Measurements from ENCODE around the gene ZNF354C.

The ZNF354C gene

GRCh38 chr5:179123491-179124272 is 63.5 kb downstream of the ZNF354C start:
- no peak overlapping the region for H3K9ac ChIP-seq (ENCODE audit: insufficient read length)
- H3K9me3 ChIP-seq (ENCODE audit: low read depth, low read length): no peaks in the 10 kb centered on the region
- no peak overlapping the region for H3K4me3 ChIP-seq
- TF ChIP-seq FOXP2 (optimal IDR thresholded peaks at IDR 0.05; ENCODE audit: control extremely low read depth, extremely low read length, insufficient read depth): no peak
- TF ChIP-seq POLR2AphosphoS5 (IDR thresholded peaks at IDR 0.05; ENCODE audit: borderline replicate concordance, low read depth, low read length): no peak
- TF ChIP-seq EZH2 (IDR thresholded peaks at IDR 0.05): no peak
- no peaks in the 10 kb centered on the region for H3K36me3 ChIP-seq (ENCODE audit: insufficient read depth, low read length)
- DNase-seq (ENCODE audit: low read depth, low spot score): no peak
- H3K27ac ChIP-seq: no peak overlapping the region

- Histone ChIP-seq H3K9me3 (ENCODE audit: low read depth, low read length) (no peaks in the 10 kb centered on the region), H3K36me3 (ENCODE audit: insufficient read depth, low read length) (no peaks in the 10 kb centered on the region), H3K4me3 (no peak overlapping the region), H3K27ac (no peak overlapping the region), H3K9ac (ENCODE audit: insufficient read length) (no peak overlapping the region)
- TF ChIP-seq POLR2AphosphoS5 (IDR thresholded peaks at IDR 0.05; ENCODE audit: borderline replicate concordance, low read depth, low read length) (no peak), FOXP2 (optimal IDR thresholded peaks at IDR 0.05; ENCODE audit: control extremely low read depth, extremely low read length, insufficient read depth) (no peak), EZH2 (IDR thresholded peaks at IDR 0.05) (no peak)
- DNase-seq (ENCODE audit: low read depth, low spot score): no peak
These were observed 64.2 kb downstream of the ZNF354C start for GRCh38 chr5:179124273-179124852.

GRCh38 chr5:179124853-179125788 is 64.9 kb downstream of the ZNF354C start:
- no peak overlapping the region for H3K4me3 ChIP-seq
- TF ChIP-seq EZH2 (IDR thresholded peaks at IDR 0.05) (no peak), FOXP2 (optimal IDR thresholded peaks at IDR 0.05; ENCODE audit: control extremely low read depth, extremely low read length, insufficient read depth) (no peak), POLR2AphosphoS5 (IDR thresholded peaks at IDR 0.05; ENCODE audit: borderline replicate concordance, low read depth, low read length) (no peak)

GRCh38 chr5:179125789-179126505 is 65.8 kb downstream of the ZNF354C start:
- H3K9ac ChIP-seq (ENCODE audit: insufficient read length): no peak overlapping the region
- H3K36me3 ChIP-seq (ENCODE audit: insufficient read depth, low read length): no peaks in the 10 kb centered on the region
- no peak overlapping the region for H3K4me3 ChIP-seq
- H3K9me3 ChIP-seq (ENCODE audit: low read depth, low read length): no peaks in the 10 kb centered on the region
- TF ChIP-seq EZH2 (IDR thresholded peaks at IDR 0.05) (no peak), POLR2AphosphoS5 (IDR thresholded peaks at IDR 0.05; ENCODE audit: borderline replicate concordance, low read depth, low read length) (no peak), FOXP2 (optimal IDR thresholded peaks at IDR 0.05; ENCODE audit: control extremely low read depth, extremely low read length, insufficient read depth) (no peak)
- DNase-seq (ENCODE audit: low read depth, low spot score): no peak
- H3K27ac ChIP-seq: no peak overlapping the region

More at GRCh38 chr5:179124853-179125788, 64.9 kb downstream of the ZNF354C start:
- Histone ChIP-seq H3K9ac (ENCODE audit: insufficient read length) (no peak overlapping the region), H3K27ac (no peak overlapping the region), H3K36me3 (ENCODE audit: insufficient read depth, low read length) (no peaks in the 10 kb centered on the region), H3K9me3 (ENCODE audit: low read depth, low read length) (no peaks in the 10 kb centered on the region)
- DNase-seq (ENCODE audit: low read depth, low spot score): no peak

- Histone ChIP-seq H3K4me3 (no peak overlapping the region), H3K27ac (no peak overlapping the region), H3K9ac (ENCODE audit: insufficient read length) (no peak overlapping the region), H3K36me3 (ENCODE audit: insufficient read depth, low read length) (no peaks in the 10 kb centered on the region), H3K9me3 (ENCODE audit: low read depth, low read length) (no peaks in the 10 kb centered on the region)
- TF ChIP-seq EZH2 (IDR thresholded peaks at IDR 0.05): no peak
- TF ChIP-seq FOXP2 (optimal IDR thresholded peaks at IDR 0.05; ENCODE audit: control extremely low read depth, extremely low read length, insufficient read depth): no peak
- no peak for TF ChIP-seq POLR2AphosphoS5 (IDR thresholded peaks at IDR 0.05; ENCODE audit: borderline replicate concordance, low read depth, low read length)
- no peak for DNase-seq (ENCODE audit: low read depth, low spot score)
These were observed 66.4 kb downstream of the ZNF354C start for GRCh38 chr5:179126506-179126991.

DNA sequence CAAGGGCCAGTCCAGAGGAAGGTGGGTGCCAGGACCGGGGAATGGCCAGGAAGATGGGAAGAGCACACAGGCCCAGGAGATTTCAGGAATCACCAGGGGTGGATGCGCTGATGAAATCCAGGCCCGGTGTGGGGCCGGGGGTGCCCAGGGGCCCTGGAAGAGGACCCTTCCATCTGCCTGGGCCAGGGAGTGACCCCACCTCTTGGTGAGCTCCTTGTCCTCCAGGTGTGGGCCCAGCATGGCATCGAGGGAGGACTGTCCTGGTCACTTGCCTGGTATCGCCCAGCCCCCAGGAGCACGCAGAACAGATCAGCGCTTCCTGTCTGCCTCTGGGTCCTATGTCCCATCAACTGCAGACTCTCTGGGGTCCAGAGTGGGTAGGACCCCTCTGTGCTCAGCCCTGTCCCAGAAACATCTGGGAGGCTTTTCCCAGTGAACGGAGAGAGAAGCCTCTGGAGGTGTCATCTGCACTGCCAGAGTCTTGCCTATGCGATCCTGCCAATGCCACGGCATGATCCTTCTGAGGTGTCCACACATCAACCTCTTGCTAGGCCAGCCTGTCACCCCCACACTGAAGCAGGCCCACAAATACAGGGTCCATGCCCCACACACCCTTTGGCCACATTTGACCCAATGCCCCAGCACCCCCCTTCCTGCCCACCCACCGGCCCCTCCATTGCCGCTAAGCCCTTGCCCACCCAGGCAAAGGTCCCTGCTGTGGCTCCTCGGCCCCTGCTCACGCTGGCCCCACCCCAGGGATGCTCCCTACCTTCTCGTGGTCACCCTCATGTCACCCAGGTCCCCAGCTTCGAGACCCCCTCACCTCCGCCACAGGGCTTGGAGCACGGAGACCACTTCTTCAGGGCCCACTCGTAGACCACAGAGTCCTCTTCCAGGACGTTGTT is 67.2 kb downstream of the ZNF354C start:
- Histone ChIP-seq H3K4me3 (no peak overlapping the region), H3K36me3 (ENCODE audit: insufficient read depth, low read length) (no peaks in the 10 kb centered on the region), H3K9ac (ENCODE audit: insufficient read length) (no peak overlapping the region), H3K9me3 (ENCODE audit: low read depth, low read length) (no peaks in the 10 kb centered on the region), H3K27ac (no peak overlapping the region)
- TF ChIP-seq FOXP2 (optimal IDR thresholded peaks at IDR 0.05; ENCODE audit: control extremely low read depth, extremely low read length, insufficient read depth) (no peak), EZH2 (IDR thresholded peaks at IDR 0.05) (no peak), POLR2AphosphoS5 (IDR thresholded peaks at IDR 0.05; ENCODE audit: borderline replicate concordance, low read depth, low read length) (no peak)
- DNase-seq (ENCODE audit: low read depth, low spot score): no peak

DNA sequence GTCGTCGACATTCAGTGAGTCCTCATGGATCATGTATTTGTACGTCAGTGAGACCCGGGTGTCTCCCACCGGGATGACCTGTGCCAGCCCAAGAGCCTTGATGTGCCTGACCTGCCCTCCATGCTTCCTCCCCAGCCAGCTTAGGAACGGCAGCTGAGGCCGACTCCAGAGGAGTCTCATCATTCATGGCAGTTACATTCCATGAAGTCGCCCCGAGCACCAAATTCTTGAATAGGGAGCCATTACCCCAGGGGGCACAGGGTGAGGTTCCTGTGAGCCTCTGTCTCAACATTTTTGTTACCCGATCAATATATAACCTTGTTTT is 67.8 kb downstream of the ZNF354C start:
- Histone ChIP-seq H3K9ac (ENCODE audit: insufficient read length) (no peak overlapping the region), H3K27ac (no peak overlapping the region), H3K4me3 (no peak overlapping the region), H3K36me3 (ENCODE audit: insufficient read depth, low read length) (no peaks in the 10 kb centered on the region), H3K9me3 (ENCODE audit: low read depth, low read length) (no peaks in the 10 kb centered on the region)
- no peak for DNase-seq (ENCODE audit: low read depth, low spot score)
- TF ChIP-seq FOXP2 (optimal IDR thresholded peaks at IDR 0.05; ENCODE audit: control extremely low read depth, extremely low read length, insufficient read depth) (no peak), EZH2 (IDR thresholded peaks at IDR 0.05) (no peak), POLR2AphosphoS5 (IDR thresholded peaks at IDR 0.05; ENCODE audit: borderline replicate concordance, low read depth, low read length) (no peak)

Measured in SK-N-MC (cell line).